ENCODE measurements around the gene AFG1L.
"Not testable (repeated sequence)": the region's sequence is repeated elsewhere in the genome, so short reads cannot be mapped to it uniquely, and the experiment has no call there.

The AFG1L gene

GRCh38 chr6:108416047-108416833, 121.4 kb downstream of the AFG1L start:
- not testable (repeated sequence) for DNase-seq (ENCODE audit: low read depth)

GRCh38 chr6:108417027-108417426, 122.2 kb downstream of the AFG1L start:
- DNase-seq (ENCODE audit: low read depth): no peak

GRCh38 chr6:108419474-108419873, 124.6 kb downstream of the AFG1L start:
- no peak for DNase-seq (ENCODE audit: low read depth)

- DNase-seq (ENCODE audit: low read depth): no peak
Measured at GRCh38 chr6:108419934-108420609, 125.2 kb downstream of the AFG1L start.

- no peak for DNase-seq (ENCODE audit: low read depth)
Measured at GRCh38 chr6:108421366-108421765, 126.5 kb downstream of the AFG1L start.

- no peak for DNase-seq (ENCODE audit: low read depth)
Measured at GRCh38 chr6:108423982-108424705, 129.3 kb downstream of the AFG1L start.

- DNase-seq (ENCODE audit: low read depth): no peak
Measured at GRCh38 chr6:108425428-108425827, 130.6 kb downstream of the AFG1L start.

GRCh38 chr6:108432143-108432542, 137.3 kb downstream of the AFG1L start:
- no peak for DNase-seq (ENCODE audit: low read depth)

- no peak for DNase-seq (ENCODE audit: low read depth)
Measured at GRCh38 chr6:108432792-108433191, 137.9 kb downstream of the AFG1L start.

GRCh38 chr6:108434222-108434621, 139.4 kb downstream of the AFG1L start:
- DNase-seq (ENCODE audit: low read depth): no peak

- no peak for DNase-seq (ENCODE audit: low read depth)
Measured at GRCh38 chr6:108435391-108435790, 140.5 kb downstream of the AFG1L start.

GRCh38 chr6:108436771-108437170, 141.9 kb downstream of the AFG1L start:
- no peak for DNase-seq (ENCODE audit: low read depth)

GRCh38 chr6:108437821-108438220, 143.0 kb downstream of the AFG1L start:
- no peak for DNase-seq (ENCODE audit: low read depth)

GRCh38 chr6:108438918-108439317, 144.1 kb downstream of the AFG1L start:
- no peak for DNase-seq (ENCODE audit: low read depth)

GRCh38 chr6:108441141-108441540, 146.3 kb downstream of the AFG1L start:
- DNase-seq (ENCODE audit: low read depth): no peak

GRCh38 chr6:108442770-108443520, 148.1 kb downstream of the AFG1L start:
- no peak for DNase-seq (ENCODE audit: low read depth)

- DNase-seq (ENCODE audit: low read depth): no peak
Measured at GRCh38 chr6:108446629-108447150, 151.8 kb downstream of the AFG1L start.

GRCh38 chr6:108448481-108448880, 153.6 kb downstream of the AFG1L start:
- DNase-seq (ENCODE audit: low read depth): no peak

GRCh38 chr6:108449717-108450116, 154.9 kb downstream of the AFG1L start:
- DNase-seq (ENCODE audit: low read depth): not testable (repeated sequence)

- no peak for DNase-seq (ENCODE audit: low read depth)
Measured at GRCh38 chr6:108451816-108452215, 157.0 kb downstream of the AFG1L start.

GRCh38 chr6:108452711-108453195, 157.9 kb downstream of the AFG1L start:
- no peak for DNase-seq (ENCODE audit: low read depth)
